Activated CD4-positive, alpha-beta T cell treated with anti-CD3 and anti-CD28 coated beads, Interleukin-2, amount 50 U/mL, for 48 hours (primary cell): ENCODE data around the gene ARHGEF1.

Source experiments
- DNase-seq, 2 experiments: peaks; one replicate each; pipeline ENCODE4 v3.0.0-alpha.2; 2020

The ARHGEF1 gene

GRCh38 chr19:41883821-41884733, 1.1 kb downstream of the ARHGEF1 start:
- peak; percentile 91 to 92 for DNase-seq

DNA sequence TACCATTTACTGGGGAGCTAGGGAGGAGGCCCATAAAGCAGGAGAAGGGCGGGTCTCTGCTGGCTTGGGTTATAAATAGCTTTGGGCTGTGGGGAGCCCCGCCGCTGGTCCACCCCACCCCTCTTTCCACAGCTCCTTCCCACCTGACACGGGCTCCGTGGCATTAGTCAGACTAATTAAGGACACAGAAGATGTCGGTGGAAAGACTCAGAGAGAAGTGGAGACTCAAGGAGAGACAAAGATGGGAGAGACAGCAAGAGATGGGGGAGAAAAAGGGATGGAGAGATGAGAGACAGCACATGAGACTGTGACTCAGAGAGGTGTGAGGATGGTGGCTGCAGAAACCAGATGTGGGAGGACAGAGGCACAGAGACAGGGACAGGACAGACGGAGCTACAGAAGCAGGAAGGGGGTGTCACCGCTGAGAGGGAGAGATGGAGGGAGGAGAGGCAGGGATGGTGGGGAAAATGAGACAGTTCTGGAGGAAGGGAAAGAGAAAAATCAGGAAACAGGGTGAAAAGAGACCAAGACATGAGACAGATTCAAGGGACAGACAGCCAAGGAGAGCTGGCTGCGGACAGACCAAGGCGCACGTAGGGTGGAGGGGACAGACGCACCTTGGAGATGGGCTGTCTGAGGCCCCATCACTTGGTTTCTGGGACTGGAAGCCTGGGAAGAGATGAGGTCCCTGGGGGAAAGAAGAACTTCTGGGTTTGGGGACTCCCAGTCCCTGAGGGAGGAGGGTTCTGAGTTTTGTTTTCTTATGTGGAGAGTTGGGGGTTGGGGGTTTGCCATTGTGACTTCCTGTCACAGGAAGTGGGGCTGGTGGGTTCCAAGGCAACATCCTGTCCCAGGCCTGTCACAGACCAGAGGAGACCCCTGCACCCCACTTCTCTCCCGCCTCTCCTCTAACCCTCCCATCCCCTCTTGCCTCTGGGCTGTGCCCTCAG, 4.1 kb downstream of the ARHGEF1 start:
- DNase-seq = peak; percentile 63 to 73

- peak; percentile 85 to 90 for DNase-seq
Observed at GRCh38 chr19:41887711-41888382, 4.9 kb downstream of the ARHGEF1 start.

- no peak for DNase-seq
Observed at GRCh38 chr19:41888926-41889325, 5.9 kb downstream of the ARHGEF1 start.

GRCh38 chr19:41889896-41890295, 6.9 kb downstream of the ARHGEF1 start:
- DNase-seq = no peak

DNA sequence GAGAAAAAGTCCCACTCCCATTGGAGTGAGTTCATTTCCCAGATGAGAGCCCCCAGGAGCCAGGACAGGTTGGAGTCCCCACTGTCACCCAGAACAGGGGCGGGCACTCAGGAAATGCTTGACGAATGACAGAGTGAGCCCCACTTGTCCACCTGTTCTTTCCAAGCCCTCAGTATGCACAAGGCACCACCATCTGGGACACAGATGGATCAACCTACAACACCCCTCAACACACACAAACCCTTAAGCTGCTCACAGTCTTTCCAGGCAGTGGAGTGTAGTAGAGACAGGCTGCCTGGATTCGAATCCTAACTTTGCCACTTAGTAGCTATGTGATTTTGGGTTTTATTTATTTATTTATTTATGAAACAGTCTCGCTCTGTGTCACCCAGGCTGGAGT, 8.0 kb downstream of the ARHGEF1 start:
- DNase-seq = no peak

DNA sequence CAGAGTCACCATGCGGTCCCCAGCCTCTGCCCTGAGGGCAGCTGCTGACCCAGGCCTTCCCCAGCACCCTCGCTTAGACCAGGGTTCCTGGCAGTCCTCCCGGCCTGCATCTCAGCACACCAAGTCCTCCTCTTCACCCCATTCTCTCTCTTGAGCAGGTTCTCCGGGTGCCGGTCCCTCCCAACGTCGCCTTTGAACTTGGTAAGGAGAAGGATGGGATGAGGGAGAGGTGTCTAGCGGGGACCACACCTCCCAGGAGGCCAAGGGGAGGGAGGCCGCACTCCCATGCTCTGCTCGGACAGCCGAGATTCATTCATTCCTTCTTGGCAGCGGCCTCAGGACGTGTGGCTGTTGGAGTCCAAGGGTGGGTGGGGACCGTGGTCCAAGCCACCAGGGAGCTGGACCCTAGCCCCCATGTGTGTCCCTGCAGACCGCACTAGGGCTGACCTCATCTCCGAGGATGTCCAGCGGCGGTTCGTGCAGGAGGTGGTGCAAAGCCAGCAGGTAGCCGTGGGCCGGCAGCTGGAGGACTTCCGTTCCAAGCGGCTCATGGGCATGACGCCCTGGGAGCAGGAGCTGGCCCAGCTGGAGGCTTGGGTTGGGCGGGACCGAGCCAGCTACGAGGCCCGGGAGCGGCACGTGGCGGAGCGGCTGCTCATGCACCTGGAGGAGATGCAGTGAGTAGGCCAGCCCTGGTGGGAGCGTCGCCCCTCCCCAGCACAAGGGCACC, 9.4 kb downstream of the ARHGEF1 start:
- DNase-seq = no peak

DNA sequence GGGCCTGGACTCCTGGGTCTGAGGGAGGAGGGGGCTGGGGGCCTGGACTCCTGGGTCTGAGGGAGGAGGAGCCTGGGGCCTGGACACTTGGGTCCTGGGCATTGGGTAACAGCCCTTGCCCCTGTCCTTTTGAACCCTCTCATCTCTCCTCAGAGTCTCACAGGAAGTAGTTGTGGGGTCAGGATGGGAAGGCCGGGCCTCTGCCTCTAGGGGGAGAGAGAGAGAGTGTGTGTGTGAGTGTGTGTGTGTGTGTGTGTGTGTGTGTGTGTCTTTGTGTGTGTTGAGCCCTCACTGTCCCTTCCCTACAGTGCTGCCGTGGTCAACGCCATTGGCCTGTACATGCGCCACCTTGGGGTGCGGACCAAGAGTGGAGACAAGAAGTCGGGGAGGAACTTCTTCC, 10.9 kb downstream of the ARHGEF1 start:
- no peak for DNase-seq

DNA sequence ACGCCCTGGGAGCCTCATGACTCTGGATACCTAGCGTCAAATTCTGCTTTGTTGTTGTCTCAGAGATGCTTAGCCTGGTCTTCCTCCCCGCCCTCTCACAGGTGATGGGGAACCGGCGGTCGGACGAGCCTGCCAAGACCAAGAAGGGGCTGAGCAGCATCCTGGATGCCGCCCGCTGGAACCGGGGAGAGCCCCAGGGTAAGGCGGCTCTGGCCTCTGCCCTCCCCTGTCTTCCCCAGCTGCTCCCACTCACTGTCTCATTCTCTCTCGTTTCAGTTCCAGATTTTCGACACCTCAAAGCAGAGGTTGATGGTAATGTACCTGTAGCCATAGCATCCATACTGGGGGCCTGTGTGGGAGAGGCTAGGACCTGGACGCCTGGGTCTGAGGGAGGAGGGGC, 11.4 kb downstream of the ARHGEF1 start:
- no peak for DNase-seq

GRCh38 chr19:41895745-41896580, 13.0 kb downstream of the ARHGEF1 start:
- no peak for DNase-seq

- no peak for DNase-seq
Observed at GRCh38 chr19:41896581-41896942, 13.6 kb downstream of the ARHGEF1 start.

DNA sequence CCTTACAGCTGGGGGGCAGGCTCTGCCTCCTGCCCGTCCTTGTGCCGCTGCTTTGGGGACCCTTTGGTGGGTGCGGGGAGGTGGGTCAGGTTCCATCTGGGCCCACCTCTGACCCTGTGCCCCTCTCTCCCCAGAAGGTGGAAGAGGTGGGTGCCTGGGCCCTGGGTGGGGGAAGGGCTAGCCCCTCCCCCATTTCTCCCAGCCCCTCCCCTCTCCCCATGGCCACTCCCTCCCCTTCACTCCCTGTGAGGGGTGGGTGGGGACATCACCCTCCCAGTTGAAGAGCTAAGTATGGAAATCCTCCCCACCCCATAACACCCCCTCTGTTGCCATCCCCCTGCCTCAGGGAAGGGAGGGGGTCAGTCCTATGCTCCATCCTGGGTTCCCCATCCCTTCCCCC, 14.2 kb downstream of the ARHGEF1 start:
- DNase-seq = no peak

- no peak for DNase-seq
Observed at GRCh38 chr19:41897820-41898219, 14.8 kb downstream of the ARHGEF1 start.

GRCh38 chr19:41898235-41898634, 15.3 kb downstream of the ARHGEF1 start:
- no peak for DNase-seq

GRCh38 chr19:41901707-41902360, 18.9 kb downstream of the ARHGEF1 start:
- DNase-seq = no peak

GRCh38 chr19:41902594-41902993, 19.6 kb downstream of the ARHGEF1 start:
- DNase-seq = no peak

- DNase-seq = no peak
Observed at GRCh38 chr19:41903193-41903953, 20.4 kb downstream of the ARHGEF1 start.

DNA sequence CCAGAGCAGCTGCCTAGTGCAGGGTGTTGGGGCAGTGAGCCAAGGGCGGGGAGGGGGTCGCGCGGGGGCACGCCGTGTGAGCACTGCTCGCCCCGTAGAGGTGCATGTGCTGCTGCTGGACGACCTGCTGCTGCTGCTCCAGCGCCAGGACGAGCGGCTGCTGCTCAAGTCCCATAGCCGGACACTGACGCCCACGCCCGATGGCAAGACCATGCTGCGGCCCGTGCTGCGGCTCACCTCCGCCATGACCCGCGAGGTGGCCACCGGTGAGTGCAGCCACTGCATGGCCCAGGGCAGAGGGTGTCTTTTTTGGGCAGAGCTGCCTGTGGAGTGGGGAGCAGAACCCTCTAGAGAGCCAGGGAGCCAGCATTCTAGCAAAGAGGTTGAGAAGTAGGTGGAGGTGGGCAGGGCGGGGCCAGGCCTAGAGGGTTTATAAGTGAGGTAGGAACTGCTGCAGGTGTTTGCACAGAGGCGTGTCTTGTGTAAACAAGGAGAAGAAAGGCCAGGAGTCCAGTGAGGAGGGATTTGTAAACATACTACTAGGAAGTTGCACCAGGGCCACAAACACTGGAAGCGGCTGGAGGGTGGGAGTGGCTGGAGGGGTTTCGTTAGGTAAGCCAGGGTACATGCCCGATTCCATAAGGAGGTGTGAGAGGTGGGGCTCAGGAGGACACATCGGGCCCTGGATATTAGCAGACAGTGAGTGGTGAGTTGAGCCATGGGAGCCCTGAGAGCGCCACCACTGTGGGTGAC, 21.3 kb downstream of the ARHGEF1 start:
- DNase-seq = no peak

DNA sequence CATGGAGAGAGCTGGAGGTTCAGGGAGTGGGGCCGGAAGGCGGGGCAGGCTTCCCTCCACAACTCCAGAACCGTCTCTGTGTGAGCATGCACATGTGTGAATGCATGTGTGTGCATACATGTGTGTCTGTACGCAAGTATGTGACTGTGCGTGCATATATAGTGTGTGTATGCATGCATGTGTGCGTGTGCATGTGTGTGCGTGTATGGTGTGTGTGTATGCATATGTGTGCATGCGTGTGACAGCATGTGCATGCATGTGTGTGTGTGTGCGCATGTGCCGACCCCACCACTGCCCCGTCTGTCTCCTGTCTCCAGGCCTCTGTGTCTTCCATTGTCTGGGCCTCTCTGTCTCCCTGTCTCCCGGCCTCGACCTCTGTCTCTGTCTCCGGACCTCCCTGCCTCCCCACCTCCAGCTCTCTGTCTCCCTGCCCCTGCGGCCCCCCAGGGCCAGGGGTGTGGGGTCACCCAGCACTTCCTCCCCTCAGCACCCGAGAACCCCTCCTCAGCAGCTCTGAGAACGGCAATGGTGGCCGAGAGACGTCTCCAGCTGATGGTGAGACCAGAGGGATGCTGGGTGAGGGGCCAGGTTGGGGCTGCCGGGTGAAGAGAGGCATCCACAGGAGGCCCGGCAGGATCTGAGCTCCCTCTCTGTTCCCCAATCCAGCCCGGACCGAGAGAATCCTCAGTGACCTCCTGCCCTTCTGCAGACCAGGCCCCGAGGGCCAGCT, 22.5 kb downstream of the ARHGEF1 start:
- no peak for DNase-seq
